Stimulated activated CD4-positive, alpha-beta T cell treated with anti-CD3 and anti-CD28 coated beads, Interleukin-12 subunit alpha, Interleukin-12 subunit beta, amount 100 ng/mL, for 48 hours (primary cell): ENCODE measurements around the gene SPNS2.

Source experiments
- DNase-seq, 3 donors: peaks; one replicate each; pipeline ENCODE4 v3.0.0-alpha.2; 2020; ENCODE audit warnings: low read depth in 2 of 3, low spot score in 1 of 3

SPNS2 gene

GRCh38 chr17:4479982-4480751 lies 18.5 kb upstream of the SPNS2 start:
- DNase-seq, result no peak

DNA sequence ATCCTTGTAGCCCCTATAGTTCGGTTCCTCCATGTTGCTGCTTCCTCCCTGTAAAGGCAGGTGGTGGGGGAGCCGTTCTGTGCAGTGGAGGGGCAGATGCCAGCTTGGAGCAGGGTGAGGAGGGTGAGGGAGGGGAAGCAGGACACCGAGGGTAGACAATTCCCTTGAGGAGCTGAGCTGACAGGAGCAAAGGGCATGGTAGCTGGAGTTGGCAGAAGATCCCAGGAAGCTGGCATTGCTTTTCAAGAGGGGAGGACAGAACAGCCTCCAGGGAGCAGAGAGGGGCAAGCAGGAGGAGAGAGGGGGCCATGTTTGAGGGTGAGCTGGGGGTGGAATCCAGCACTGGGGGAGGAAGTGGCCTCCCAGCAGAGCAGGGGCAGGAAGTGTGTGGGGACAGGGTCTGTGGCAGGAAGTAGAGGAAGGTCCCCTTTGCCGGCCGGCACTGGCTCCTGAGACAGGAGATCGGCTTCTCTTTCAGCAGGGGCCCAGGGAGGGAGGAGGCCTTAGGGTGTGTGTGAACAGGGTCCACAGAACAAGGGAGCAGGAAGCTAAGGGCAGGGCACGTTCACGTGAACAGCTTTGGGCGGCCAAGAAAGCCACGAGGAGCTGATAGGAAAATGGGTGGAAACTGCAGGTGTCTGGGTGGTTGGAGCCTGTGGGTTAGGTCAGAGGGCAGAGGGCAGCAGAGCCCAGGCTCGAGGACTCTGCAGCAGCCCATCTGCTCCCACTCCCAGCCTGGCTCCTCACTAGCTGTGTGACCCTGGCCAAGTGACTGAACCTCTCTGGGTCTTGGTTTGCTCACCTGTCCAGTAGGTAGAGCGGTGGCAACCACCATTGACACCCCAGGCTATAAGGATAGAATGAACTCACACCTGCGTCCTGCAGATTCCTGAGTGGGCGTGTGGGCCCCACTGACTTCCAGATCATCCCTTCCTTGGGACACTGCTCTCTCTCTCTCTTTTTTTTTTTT lies 17.5 kb upstream of the SPNS2 start:
- DNase-seq, result peak in 1 of 3 donors; percentile 20

- DNase-seq, result no peak
These were observed 16.2 kb upstream of the SPNS2 start for GRCh38 chr17:4482338-4483011.

DNA sequence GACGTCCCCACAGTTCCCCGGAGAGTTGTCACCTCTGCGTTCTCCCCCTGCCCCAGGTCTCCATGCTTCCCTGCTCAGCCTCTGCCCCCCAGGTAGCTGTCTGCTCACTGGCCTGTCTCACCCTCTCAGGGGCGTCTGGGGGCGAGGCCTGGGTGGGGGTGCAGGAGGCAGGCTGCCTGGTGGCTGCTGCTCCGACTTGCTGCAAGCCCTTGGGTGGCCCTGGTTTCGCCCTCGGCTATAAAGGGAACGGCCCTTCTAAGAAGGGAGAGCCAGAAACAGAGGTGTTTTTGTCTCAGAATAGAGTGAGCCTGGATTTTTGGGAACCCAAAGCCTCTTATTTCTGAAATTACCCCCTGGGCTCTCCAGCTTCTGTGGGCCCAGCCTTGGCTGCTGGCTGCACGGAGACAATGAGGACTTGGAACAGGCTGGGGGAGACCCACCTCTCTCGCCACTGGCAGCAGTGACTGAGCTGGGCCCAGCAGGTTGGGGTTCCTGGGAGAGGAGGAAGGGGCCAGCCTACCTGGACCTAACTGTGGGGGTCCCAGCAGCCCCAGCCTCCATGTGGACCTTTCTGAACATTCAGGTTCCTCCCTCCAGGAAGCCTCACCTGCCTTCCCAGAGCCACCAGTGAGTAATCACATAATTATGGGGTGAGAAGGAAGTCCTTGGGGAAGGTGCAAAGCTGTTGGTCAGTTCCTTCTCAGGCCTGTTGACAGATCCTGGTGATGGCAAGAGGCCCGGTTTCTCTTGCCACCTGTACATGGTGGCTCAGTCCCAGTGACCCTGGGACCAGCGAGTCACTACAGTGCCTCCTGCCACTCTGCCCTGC lies 15.5 kb upstream of the SPNS2 start:
- no peak for DNase-seq

DNA sequence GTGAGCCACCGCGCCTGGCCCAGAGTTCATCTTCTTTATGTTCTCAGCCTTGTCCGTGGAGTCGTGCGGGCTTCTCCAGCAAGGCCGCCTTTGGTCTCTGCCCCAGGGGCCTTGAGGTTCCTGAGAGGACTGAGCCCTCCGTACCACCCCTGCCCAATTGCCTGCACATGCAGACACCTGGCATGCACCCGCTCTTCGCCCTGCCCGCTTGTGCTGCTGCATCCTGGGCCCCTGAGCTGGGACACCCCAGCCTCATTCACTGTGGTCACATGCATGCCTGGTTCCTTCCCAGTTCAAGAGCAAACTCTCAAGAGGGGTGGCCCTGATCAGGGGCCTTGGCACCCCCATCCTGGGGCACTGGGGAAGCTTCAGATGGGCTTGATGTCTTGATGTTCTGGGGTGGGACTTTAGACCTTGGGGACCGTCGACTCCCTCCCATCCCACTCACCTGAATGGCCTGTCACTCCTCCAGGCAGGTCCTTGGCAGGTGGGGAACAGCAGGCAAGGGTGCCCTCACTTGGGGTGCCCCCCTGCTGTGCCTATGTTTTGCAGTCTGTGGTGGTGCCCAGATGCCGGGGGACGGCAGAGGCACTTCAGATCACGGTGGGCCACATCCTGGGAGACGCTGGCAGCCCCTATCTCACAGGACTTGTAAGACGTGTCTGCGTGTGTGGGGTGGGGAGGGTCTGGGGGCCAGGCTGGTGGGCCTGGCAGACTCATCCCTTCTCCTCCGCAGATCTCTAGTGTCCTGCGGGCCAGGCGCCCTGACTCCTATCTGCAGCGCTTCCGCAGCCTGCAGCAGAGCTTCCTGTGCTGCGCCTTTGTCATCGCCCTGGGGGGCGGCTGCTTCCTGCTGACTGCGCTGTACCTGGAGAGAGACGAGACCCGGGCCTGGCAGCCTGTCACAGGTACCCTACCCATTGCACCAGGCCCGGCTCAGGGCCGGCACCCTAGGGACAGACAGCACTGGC lies 12.7 kb upstream of the SPNS2 start:
- peak in 1 of 3 donors; percentile 31 for DNase-seq

DNA sequence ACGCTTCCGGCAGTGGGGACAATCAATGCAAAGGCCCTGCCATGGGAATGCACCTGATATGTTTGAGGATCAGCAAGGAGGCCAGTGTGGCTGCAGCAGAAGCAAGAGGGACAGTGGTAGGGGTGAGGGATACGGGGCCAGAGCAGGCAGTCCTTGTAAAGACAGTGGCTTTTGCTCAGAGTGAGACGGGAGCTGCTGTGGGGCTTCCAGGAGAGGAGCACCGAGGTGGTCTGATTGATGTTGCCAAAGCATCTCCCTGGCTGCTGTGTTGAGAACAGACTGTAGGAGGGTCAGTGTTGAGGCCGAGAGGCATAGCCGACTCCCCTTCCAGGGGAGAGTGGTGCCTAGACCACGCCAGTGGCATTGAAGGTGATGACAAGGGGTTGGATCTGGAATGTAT lies 11.4 kb upstream of the SPNS2 start:
- DNase-seq, result no peak

DNA sequence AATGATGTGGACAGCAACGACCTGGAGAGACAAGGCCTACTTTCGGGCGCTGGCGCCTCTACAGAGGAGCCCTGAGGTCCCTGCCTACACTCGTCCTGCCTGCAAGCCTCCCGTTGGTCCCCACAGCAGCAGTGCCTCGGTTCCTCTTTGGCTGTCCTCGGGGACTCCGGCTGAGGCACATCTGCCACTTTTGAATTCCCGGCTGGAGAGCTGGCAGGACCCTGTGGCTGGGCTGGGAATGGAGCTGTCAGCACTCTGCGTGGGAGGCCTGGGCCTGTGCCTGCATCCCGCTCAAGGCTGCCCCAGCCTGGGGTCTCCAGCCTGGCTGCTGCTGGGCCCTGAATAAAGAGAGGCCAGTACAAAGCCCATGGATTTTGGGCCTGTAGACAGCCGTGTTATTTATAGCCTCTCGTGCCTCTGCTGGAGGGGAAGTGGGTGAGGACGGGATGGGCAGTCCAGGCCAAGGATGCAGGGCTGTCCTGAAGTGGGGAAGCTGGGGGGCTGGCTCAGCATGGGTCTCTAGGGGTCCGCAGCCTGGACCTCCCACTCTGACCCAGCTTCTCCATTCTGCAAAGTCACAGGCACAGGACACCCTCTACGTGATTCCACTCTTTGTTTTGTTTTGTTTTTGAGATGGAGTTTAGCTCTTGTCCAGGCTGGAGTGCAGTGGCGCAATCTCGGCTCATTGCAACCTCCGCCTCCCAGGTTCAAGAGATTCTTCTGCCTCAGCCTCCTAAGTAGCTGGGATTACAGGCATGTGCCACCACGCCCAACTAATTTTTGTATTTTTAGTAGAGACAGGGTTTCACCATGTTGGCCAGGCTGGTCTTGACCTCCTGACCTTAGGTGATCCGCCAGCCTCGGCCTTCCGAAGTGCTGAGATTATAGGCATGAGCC lies 10.6 kb upstream of the SPNS2 start:
- DNase-seq, result no peak

- no peak for DNase-seq
These were observed 9.6 kb upstream of the SPNS2 start for GRCh38 chr17:4488989-4489595.

DNA sequence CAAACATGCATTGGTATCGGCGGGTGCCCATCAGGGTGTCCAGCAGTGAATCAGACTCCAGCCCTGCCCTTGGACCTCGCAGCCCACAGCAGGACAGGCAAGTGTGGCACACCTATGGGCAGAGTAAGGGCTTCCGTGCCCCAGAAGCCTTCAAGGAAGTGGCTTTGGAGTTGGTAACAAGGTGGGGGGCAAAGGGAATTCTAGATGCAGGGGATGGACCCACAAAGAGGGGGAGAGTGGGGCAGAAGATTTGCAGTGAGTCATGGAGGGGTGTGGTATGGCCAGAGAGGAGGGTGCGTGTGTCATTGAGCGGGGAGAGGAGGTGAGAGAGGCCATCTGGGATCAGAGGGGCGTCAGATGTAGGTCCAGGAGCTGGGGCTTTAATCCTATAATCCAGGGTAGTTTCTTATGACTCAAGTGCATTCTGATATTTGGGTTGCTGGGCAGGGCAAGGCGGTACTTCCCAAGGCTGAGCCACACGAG lies 8.5 kb upstream of the SPNS2 start:
- no peak for DNase-seq

DNA sequence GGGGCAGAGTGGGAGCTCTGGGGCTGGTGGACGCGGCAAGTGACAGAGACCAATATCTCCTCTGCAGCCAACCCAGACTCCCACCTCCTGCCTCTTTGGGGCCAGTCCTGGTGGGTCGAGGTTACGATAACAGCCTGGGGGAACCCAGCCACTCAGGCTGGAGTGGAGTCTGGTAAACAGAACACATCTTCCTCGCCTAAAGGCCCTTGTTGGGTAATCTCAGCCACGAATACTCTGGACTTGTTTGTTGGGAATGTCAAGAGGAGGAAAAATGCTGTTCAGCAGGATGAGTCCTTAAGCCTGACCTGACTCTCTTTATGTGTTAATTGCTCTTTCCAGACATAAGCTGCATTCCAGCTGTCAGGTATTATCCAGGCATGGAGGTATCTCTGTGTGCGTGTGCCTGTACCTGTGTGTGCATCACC lies 8.0 kb upstream of the SPNS2 start:
- DNase-seq, result no peak

DNA sequence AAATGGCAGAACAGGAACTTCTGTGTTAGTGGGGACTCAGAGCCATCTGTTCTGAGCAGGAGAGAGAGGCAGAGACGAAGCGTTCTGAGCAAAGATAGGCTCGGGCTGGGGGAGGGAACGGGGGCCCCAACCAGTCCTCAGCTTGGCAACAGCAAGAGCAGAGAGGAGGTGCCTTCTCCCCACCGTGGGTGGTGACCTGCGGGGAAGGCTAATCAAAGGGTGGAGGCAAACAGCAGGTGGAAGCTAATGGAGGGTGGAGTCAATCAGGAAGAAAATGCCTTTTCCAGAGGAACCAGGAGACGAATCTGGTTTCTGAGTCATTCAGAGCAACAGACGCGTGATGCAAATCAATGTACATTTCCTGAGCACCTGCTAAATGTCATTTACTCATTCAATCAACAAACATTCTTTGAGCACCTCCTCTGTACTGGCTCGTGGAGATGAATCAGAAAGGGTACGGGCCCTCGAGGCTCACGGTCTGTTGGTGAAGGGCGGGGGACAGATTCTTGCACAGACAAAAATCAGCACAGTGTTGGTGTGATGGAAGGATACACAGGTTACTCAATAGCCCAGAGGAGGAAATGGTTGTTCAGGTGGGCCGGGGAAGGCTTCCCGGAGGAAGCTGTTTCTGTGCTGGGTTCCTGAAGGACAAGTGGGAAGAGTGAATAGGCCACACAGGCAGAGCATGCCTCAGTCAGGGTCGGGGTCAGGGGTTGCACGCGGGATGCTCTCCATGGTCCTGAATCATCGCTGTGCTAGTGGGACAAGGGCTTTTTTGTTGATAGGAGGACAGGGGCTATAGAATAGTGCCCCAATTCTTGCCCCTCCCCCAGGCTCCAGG lies 5.7 kb upstream of the SPNS2 start:
- DNase-seq, result no peak

GRCh38 chr17:4497101-4497824 lies 1.4 kb upstream of the SPNS2 start:
- no peak for DNase-seq

DNA sequence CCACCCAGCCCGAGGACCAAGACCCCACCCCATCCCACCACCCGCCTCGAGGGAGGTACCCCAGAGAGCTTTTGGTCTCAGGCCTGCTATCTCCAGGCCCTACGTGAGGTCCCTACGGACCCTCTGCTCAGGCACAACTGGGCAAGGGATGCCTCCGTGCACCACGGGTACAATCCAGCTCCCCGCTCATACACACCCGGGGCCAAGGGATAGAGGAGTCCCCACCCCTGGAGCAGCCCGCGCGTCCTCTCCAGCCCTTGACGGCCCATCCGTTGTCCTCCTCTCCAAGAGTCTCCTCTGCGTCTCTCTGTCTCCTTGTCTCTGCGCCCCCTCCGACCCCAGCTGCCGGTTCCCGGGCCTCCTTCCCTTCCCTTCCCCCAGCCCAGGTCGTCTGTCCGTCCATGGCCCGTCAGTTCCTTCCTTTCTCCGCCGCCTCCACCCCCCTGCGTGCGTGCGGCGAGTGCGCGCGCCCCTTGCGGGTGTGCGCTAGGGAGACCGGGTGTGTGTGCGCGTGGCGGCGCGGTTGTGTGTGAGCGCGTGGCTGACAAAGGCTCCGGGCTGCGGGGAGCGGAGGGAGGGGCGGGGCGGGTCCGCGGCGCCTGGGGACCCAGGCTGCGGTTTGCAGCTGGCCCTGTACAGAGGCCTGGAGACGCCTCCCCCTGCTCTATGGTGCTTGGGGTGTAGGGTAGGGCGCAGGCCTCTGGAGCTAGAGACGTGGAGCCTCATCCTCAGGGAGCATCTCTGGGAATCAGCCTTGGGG lies 930 bp downstream of the SPNS2 start:
- DNase-seq, result no peak

GRCh38 chr17:4500191-4500571 lies 1.5 kb downstream of the SPNS2 start:
- DNase-seq, result no peak

- no peak for DNase-seq
These were observed 2.7 kb downstream of the SPNS2 start for GRCh38 chr17:4501295-4501949.
